Hepatocyte (in vitro differentiated cells): ENCODE results near the gene SSBP3.

Experiments
- CTCF ChIP-seq: fragments of 200-600 bp; sonication (generic); IDR thresholded peaks from 2 replicates; pipeline ENCODE4 v1.5.1; 2016; ENCODE audit warnings: antibody characterized with exemption, mild to moderate bottlenecking; ENCODE audit not compliant: poor library complexity
- EZH2 ChIP-seq: fragments of 200-600 bp; sonication (generic); IDR thresholded peaks from 2 replicates; pipeline ENCODE4 v1.6.1; 2016; ENCODE audit warnings: antibody characterized with exemption, mild to moderate bottlenecking, borderline replicate concordance

- no peak for TF ChIP-seq CTCF
- no peak for TF ChIP-seq EZH2
Measured at GRCh38 chr1:54365398-54365797, 40.8 kb downstream of the SSBP3 start.
